Measurements from ENCODE around the gene ZNF280B. TPM values are rescaled to one million over a fixed set of nuclear protein-coding genes. Genes with fewer than 3 reads are reported as not detected.

The ZNF280B gene
- total and polyA plus RNA-seq, 10 of the 15 experiments (the other 5 are each of a cell fraction or from before 2014, with no cell fraction given), result 0.28 to 2.2 (median 1.1) TPM

DNA sequence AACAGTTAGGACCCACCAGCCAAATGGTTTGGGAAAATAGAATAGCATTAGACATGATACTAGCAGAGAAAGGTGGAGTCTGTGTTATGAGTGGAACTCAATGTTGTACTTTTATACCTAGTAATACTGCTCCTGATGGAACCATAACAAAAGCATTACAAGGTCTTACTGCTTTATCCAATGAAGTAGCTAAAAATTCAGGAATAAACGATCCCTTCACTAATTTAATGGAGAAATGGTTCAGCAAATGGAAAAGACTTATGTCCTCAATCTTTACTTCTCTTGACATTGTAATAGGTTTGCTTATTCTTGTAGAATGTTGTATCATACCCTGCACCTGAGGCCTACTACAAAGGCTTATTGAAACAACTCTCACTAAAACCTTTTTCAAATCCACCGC lies 50.2 kb downstream of the ZNF280B start:
- Histone ChIP-seq H3K4me3 (no peak overlapping the region), H3K27me3 (replicated peaks in 1 of 2; ENCODE audit: control insufficient read depth in 2 of 2, insufficient read depth in 2 of 2, low read length in 1 of 2) (no peaks in the 10 kb centered on the region), H2AFZ (ENCODE audit: control insufficient read depth, low read depth, low read length) (no peak overlapping the region), H3K9me3 (replicated peaks; ENCODE audit: control insufficient read depth, insufficient read depth, low read length) (peaks cover 4% of the 10 kb centered on the region; the same call in 2 of the 3 replicates), H3K9ac (ENCODE audit: control insufficient read depth, insufficient read depth, low read length) (no peak overlapping the region), H3K27ac (ENCODE audit: control insufficient read depth, insufficient read depth) (no peak overlapping the region), H3K36me3 (ENCODE audit: control insufficient read depth in 2 of 2, insufficient read depth in 2 of 2, low read length in 1 of 2) (no peaks in the 10 kb centered on the region), H3K4me1 (ENCODE audit: control insufficient read depth, insufficient read depth, low read length) (no peaks in the 10 kb centered on the region), H3K79me2 (ENCODE audit: control insufficient read depth, insufficient read depth, low read length) (no peaks in the 10 kb centered on the region), H4K20me1 (ENCODE audit: control insufficient read depth, insufficient read depth) (no peaks in the 10 kb centered on the region), H3K4me2 (ENCODE audit: control insufficient read depth, insufficient read depth) (no peak overlapping the region)
- FAIRE-seq, result no peak
- no peak for ATAC-seq
- ChIA-PET POLR2A (no interaction called here), CTCF (interaction anchor here (1.4 kb wide), 1 partner anchor 36 kb away, joined by 6 read pairs; no protein-coding TSS in a partner anchor), RAD21 (ENCODE audit: unreplicated experiment) (no interaction called here), SMC1A (ENCODE audit: uncharacterized antibody, unreplicated experiment) (no interaction called here)
- BruUV-seq (replicated peaks), result no TSS peak
- in situ Hi-C loops (cut with MboI) (no loop called here), intact Hi-C loops (cut with micrococcal nuclease; ENCODE audit: unreplicated experiment) (no loop called here)
- TF ChIP-seq, protein P1, sequence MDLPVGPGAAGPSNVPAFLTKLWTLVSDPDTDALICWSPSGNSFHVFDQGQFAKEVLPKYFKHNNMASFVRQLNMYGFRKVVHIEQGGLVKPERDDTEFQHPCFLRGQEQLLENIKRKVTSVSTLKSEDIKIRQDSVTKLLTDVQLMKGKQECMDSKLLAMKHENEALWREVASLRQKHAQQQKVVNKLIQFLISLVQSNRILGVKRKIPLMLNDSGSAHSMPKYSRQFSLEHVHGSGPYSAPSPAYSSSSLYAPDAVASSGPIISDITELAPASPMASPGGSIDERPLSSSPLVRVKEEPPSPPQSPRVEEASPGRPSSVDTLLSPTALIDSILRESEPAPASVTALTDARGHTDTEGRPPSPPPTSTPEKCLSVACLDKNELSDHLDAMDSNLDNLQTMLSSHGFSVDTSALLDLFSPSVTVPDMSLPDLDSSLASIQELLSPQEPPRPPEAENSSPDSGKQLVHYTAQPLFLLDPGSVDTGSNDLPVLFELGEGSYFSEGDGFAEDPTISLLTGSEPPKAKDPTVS (IDR thresholded peaks at IDR 0.05; ENCODE audit: low read depth, low read length), result no peak
- TF ChIP-seq ASH2L (IDR thresholded peaks at IDR 0.05; ENCODE audit: borderline replicate concordance, low read depth), result no peak
- no peak for DNase-seq (ENCODE audit: low read depth, low spot score)
- WGBS (ENCODE audit: insufficient coverage, insufficient replicate concordance, low lambda C conversion rate, missing lambda C conversion rate), result 44% methylated on average over 2 of the region's 2 CpGs

DNA sequence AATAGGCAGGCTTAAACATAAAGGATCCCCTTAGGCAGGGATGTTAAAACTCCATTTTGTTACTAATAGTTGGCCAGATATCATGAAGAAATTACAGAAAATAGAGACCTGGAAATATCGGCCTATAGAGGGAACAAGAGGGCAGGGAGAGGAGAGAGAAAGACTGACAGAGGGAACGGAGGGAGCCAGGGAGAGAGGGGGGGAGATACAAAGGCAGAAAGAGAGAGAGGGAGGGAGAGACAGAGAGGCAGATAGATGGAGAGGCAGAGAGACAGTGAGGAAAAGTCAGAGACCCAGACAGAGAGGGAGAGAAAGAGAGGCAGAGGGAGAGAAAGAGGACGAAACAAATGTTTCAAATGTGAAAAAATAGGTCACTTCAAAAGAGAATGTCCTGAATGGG lies 53.5 kb downstream of the ZNF280B start:
- H3K36me3 ChIP-seq (ENCODE audit: control insufficient read depth in 2 of 2, insufficient read depth in 2 of 2, low read length in 1 of 2), result no peaks in the 10 kb centered on the region
- in situ Hi-C loops (cut with MboI) (no loop called here), intact Hi-C loops (cut with micrococcal nuclease; ENCODE audit: unreplicated experiment) (no loop called here)
- SMC1A ChIA-PET (ENCODE audit: uncharacterized antibody, unreplicated experiment), result no interaction called here
- RAD21 ChIA-PET (ENCODE audit: unreplicated experiment), result no interaction called here
- no peak overlapping the region for H3K4me3 ChIP-seq
- H3K27me3 ChIP-seq (replicated peaks in 1 of 2; ENCODE audit: control insufficient read depth in 2 of 2, insufficient read depth in 2 of 2, low read length in 1 of 2), result no peaks in the 10 kb centered on the region
- peaks cover 4% of the 10 kb centered on the region for H3K9me3 ChIP-seq (replicated peaks; ENCODE audit: control insufficient read depth, insufficient read depth, low read length)
- H4K20me1 ChIP-seq (ENCODE audit: control insufficient read depth, insufficient read depth), result no peaks in the 10 kb centered on the region
- POLR2A ChIA-PET, result no interaction called here
- no TSS peak for BruUV-seq (replicated peaks)
- ATAC-seq (no peak), DNase-seq (ENCODE audit: low read depth, low spot score) (no peak), FAIRE-seq (no peak)
- H3K4me1 ChIP-seq (ENCODE audit: control insufficient read depth, insufficient read depth, low read length), result peaks cover 5% of the 10 kb centered on the region
- no peak overlapping the region for H3K4me2 ChIP-seq (ENCODE audit: control insufficient read depth, insufficient read depth)
- H3K9ac ChIP-seq (ENCODE audit: control insufficient read depth, insufficient read depth, low read length), result no peak overlapping the region
- H2AFZ ChIP-seq (ENCODE audit: control insufficient read depth, low read depth, low read length), result no peak overlapping the region
- H3K27ac ChIP-seq (ENCODE audit: control insufficient read depth, insufficient read depth), result no peak overlapping the region
- WGBS (ENCODE audit: insufficient coverage, insufficient replicate concordance, low lambda C conversion rate, missing lambda C conversion rate), result 39% methylated on average over 3 of the region's 3 CpGs
- CTCF ChIA-PET, result no interaction called here
- no peaks in the 10 kb centered on the region for H3K79me2 ChIP-seq (ENCODE audit: control insufficient read depth, insufficient read depth, low read length)
- no peak for TF ChIP-seq SIX5 (IDR thresholded peaks at IDR 0.05; ENCODE audit: low read depth, low read length, severe bottlenecking)

Measured in GM12878 (cell line).